ENCODE measurements around the gene KANK4. TPM values are rescaled to one million over a fixed set of nuclear protein-coding genes. Genes with fewer than 3 reads are reported as not detected.
A peak's percentile ranks its signal among the peaks of the same experiment; 100 is the strongest.

KANK4 gene
- total RNA-seq, 1 experiment from 2014 or later = 21.5 TPM

GRCh38 chr1:62235576-62235975 lies 83.7 kb downstream of the KANK4 start:
- ChIA-PET CTCF (no interaction called here), POLR2A (no interaction called here)
- H3K36me3 ChIP-seq (ENCODE audit: control insufficient read depth, insufficient read depth, low read length) = no peaks in the 10 kb centered on the region
- no peaks in the 10 kb centered on the region for H3K27me3 ChIP-seq (replicated peaks; ENCODE audit: control insufficient read depth, insufficient read depth, low read length)
- H3K4me3 ChIP-seq (ENCODE audit: low read depth, low read length) = no peak overlapping the region
- H3K4me1 Mint-ChIP-seq (ENCODE audit: low read depth, unreplicated experiment) = peaks cover 55% of the 10 kb centered on the region
- TF ChIP-seq, protein P1, sequence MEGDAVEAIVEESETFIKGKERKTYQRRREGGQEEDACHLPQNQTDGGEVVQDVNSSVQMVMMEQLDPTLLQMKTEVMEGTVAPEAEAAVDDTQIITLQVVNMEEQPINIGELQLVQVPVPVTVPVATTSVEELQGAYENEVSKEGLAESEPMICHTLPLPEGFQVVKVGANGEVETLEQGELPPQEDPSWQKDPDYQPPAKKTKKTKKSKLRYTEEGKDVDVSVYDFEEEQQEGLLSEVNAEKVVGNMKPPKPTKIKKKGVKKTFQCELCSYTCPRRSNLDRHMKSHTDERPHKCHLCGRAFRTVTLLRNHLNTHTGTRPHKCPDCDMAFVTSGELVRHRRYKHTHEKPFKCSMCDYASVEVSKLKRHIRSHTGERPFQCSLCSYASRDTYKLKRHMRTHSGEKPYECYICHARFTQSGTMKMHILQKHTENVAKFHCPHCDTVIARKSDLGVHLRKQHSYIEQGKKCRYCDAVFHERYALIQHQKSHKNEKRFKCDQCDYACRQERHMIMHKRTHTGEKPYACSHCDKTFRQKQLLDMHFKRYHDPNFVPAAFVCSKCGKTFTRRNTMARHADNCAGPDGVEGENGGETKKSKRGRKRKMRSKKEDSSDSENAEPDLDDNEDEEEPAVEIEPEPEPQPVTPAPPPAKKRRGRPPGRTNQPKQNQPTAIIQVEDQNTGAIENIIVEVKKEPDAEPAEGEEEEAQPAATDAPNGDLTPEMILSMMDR (IDR thresholded peaks at IDR 0.05; ENCODE audit: insufficient read depth in 1 of 2, low read depth in 1 of 2, low read length in 1 of 2, severe bottlenecking in 1 of 2, unreplicated experiment in 1 of 2) = no peak
- DNase-seq = no peak
- H3K9me3 ChIP-seq = no peaks in the 10 kb centered on the region
- peaks cover 31% of the 10 kb centered on the region for H3K4me1 ChIP-seq
- H3K27me3 Mint-ChIP-seq (ENCODE audit: insufficient read depth, unreplicated experiment) = no peaks in the 10 kb centered on the region
- peaks cover 40% of the 10 kb centered on the region for H3K36me3 Mint-ChIP-seq (ENCODE audit: insufficient read depth, unreplicated experiment)
- intact Hi-C loops (cut with micrococcal nuclease; ENCODE audit: unreplicated experiment) = loop anchor here (2.0 to 5.0 kb wide), 2 partner anchors 51 to 172 kb away; no protein-coding TSS in a partner anchor
- H3K9me3 Mint-ChIP-seq (ENCODE audit: unreplicated experiment) = no peaks in the 10 kb centered on the region
- no peak overlapping the region for H3K4me3 Mint-ChIP-seq (ENCODE audit: unreplicated experiment)
- H3K27ac Mint-ChIP-seq (ENCODE audit: unreplicated experiment) = peak overlapping the region; percentile 51
- no TSS peak for BruUV-seq (replicated peaks)

DNA sequence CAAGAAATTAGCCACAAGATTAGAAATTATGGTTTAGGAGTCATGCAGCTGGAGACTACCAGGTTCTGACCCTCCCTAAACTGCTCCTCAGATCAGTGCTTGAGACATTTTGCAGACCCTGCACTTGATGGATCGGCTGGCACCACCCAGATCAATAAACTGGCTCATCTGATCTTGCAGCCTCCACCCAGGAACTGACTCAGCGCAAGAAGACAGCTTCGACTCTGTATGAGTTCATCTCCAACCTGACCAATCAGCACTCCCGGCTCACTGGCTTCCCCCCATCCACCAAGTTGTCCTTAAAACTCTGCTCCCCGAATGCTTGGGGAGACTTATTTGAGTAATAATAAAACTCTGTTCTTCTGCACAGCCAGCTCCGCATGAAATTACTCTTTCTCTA lies 84.5 kb downstream of the KANK4 start:
- Mint-ChIP-seq H3K27ac (ENCODE audit: unreplicated experiment) (no peak overlapping the region), H3K9me3 (ENCODE audit: unreplicated experiment) (no peaks in the 10 kb centered on the region), H3K36me3 (ENCODE audit: insufficient read depth, unreplicated experiment) (peaks cover 42% of the 10 kb centered on the region), H3K4me3 (ENCODE audit: unreplicated experiment) (no peak overlapping the region), H3K27me3 (ENCODE audit: insufficient read depth, unreplicated experiment) (no peaks in the 10 kb centered on the region), H3K4me1 (ENCODE audit: low read depth, unreplicated experiment) (peaks cover 58% of the 10 kb centered on the region)
- no TSS peak for BruUV-seq (replicated peaks)
- TF ChIP-seq, protein P1 (IDR thresholded peaks at IDR 0.05; ENCODE audit: insufficient read depth in 1 of 2, low read depth in 1 of 2, low read length in 1 of 2, severe bottlenecking in 1 of 2, unreplicated experiment in 1 of 2) = no peak
- H3K4me3 ChIP-seq (ENCODE audit: low read depth, low read length) = no peak overlapping the region
- no peaks in the 10 kb centered on the region for H3K27me3 ChIP-seq (replicated peaks; ENCODE audit: control insufficient read depth, insufficient read depth, low read length)
- ChIA-PET POLR2A (no interaction called here), CTCF (no interaction called here)
- H3K4me1 ChIP-seq = peaks cover 39% of the 10 kb centered on the region
- intact Hi-C loops (cut with micrococcal nuclease; ENCODE audit: unreplicated experiment) = loop anchor here (2.0 to 5.0 kb wide), 2 partner anchors 52 to 173 kb away; no protein-coding TSS in a partner anchor
- H3K36me3 ChIP-seq (ENCODE audit: control insufficient read depth, insufficient read depth, low read length) = no peaks in the 10 kb centered on the region
- H3K9me3 ChIP-seq = no peaks in the 10 kb centered on the region
- no peak for DNase-seq

- no TSS peak for BruUV-seq (replicated peaks)
- no peak overlapping the region for H3K4me3 ChIP-seq (ENCODE audit: low read depth, low read length)
- H3K27me3 Mint-ChIP-seq (ENCODE audit: insufficient read depth, unreplicated experiment) = no peaks in the 10 kb centered on the region
- H3K4me1 ChIP-seq = peaks cover 40% of the 10 kb centered on the region
- H3K9me3 ChIP-seq = no peaks in the 10 kb centered on the region
- H3K27me3 ChIP-seq (replicated peaks; ENCODE audit: control insufficient read depth, insufficient read depth, low read length) = no peaks in the 10 kb centered on the region
- intact Hi-C loops (cut with micrococcal nuclease; ENCODE audit: unreplicated experiment) = loop anchor here (2.0 kb wide), 1 partner anchor 53 kb away; no protein-coding TSS in a partner anchor
- TF ChIP-seq, protein P1 (IDR thresholded peaks at IDR 0.05; ENCODE audit: insufficient read depth in 1 of 2, low read depth in 1 of 2, low read length in 1 of 2, severe bottlenecking in 1 of 2, unreplicated experiment in 1 of 2) = no peak
- H3K9me3 Mint-ChIP-seq (ENCODE audit: unreplicated experiment) = no peaks in the 10 kb centered on the region
- H3K36me3 ChIP-seq (ENCODE audit: control insufficient read depth, insufficient read depth, low read length) = no peaks in the 10 kb centered on the region
- H3K4me1 Mint-ChIP-seq (ENCODE audit: low read depth, unreplicated experiment) = peaks cover 58% of the 10 kb centered on the region
- ChIA-PET CTCF (no interaction called here), POLR2A (no interaction called here)
- DNase-seq = no peak
- peak overlapping the region; percentile 49 for H3K27ac Mint-ChIP-seq (ENCODE audit: unreplicated experiment)
- no peak overlapping the region for H3K4me3 Mint-ChIP-seq (ENCODE audit: unreplicated experiment)
- H3K36me3 Mint-ChIP-seq (ENCODE audit: insufficient read depth, unreplicated experiment) = peaks cover 42% of the 10 kb centered on the region
Observed at GRCh38 chr1:62233926-62234450, 85.2 kb downstream of the KANK4 start.
